HG02840 (cell line): ENCODE measurements around the gene CAMTA1.
"Not testable (repeated sequence)": the region's sequence is repeated elsewhere in the genome, so short reads cannot be mapped to it uniquely, and the experiment has no call there.

ENCODE experiments used
- ATAC-seq: cut with Tn5 transposase; IDR thresholded peaks from one replicate; pipeline ENCODE4 v1.9.1; 2021; ENCODE audit warnings: mild to moderate bottlenecking, moderate library complexity, moderate number of reproducible peaks; ENCODE audit not compliant: unreplicated experiment, low FRiP score

CAMTA1 gene

GRCh38 chr1:6902153-6902552, 116.9 kb downstream of the CAMTA1 start:
- no peak for ATAC-seq

- ATAC-seq = no peak
These were observed 119.4 kb downstream of the CAMTA1 start for GRCh38 chr1:6904476-6905170.

- no peak for ATAC-seq
These were observed 120.1 kb downstream of the CAMTA1 start for GRCh38 chr1:6905331-6905730.

GRCh38 chr1:6905790-6906189, 120.5 kb downstream of the CAMTA1 start:
- no peak for ATAC-seq

GRCh38 chr1:6906783-6907182, 121.5 kb downstream of the CAMTA1 start:
- no peak for ATAC-seq

- no peak for ATAC-seq
These were observed 121.9 kb downstream of the CAMTA1 start for GRCh38 chr1:6907201-6907600.

GRCh38 chr1:6907676-6908434, 122.6 kb downstream of the CAMTA1 start:
- ATAC-seq = no peak

GRCh38 chr1:6909401-6909800, 124.1 kb downstream of the CAMTA1 start:
- ATAC-seq = no peak

GRCh38 chr1:6909857-6910256, 124.6 kb downstream of the CAMTA1 start:
- ATAC-seq = no peak

GRCh38 chr1:6911021-6911941, 126.0 kb downstream of the CAMTA1 start:
- ATAC-seq = no peak

- no peak for ATAC-seq
These were observed 126.7 kb downstream of the CAMTA1 start for GRCh38 chr1:6911974-6912373.

- ATAC-seq = no peak
These were observed 127.3 kb downstream of the CAMTA1 start for GRCh38 chr1:6912518-6912917.

GRCh38 chr1:6913086-6913485, 127.8 kb downstream of the CAMTA1 start:
- no peak for ATAC-seq

GRCh38 chr1:6914706-6915105, 129.5 kb downstream of the CAMTA1 start:
- ATAC-seq = no peak

GRCh38 chr1:6915999-6916565, 130.8 kb downstream of the CAMTA1 start:
- no peak for ATAC-seq

GRCh38 chr1:6917067-6917466, 131.8 kb downstream of the CAMTA1 start:
- no peak for ATAC-seq

- ATAC-seq = no peak
These were observed 133.1 kb downstream of the CAMTA1 start for GRCh38 chr1:6918186-6918924.

GRCh38 chr1:6918925-6919511, 133.8 kb downstream of the CAMTA1 start:
- no peak for ATAC-seq

GRCh38 chr1:6921506-6921905, 136.3 kb downstream of the CAMTA1 start:
- ATAC-seq = not testable (repeated sequence)
